GM18873 (cell line): Measurements from ENCODE around the gene RNF149.
A peak's percentile ranks its signal among the peaks of the same experiment; 100 is the strongest.

ENCODE experiments used
- ATAC-seq: cut with Tn5 transposase; IDR thresholded peaks from one replicate; pipeline ENCODE4 v1.9.1; 2021; ENCODE audit warnings: mild to moderate bottlenecking, moderate library complexity, moderate number of reproducible peaks; ENCODE audit not compliant: unreplicated experiment, low FRiP score

Gene RNF149

GRCh38 chr2:101300164-101300563, 8.3 kb downstream of the RNF149 start:
- no peak for ATAC-seq

GRCh38 chr2:101299604-101300003, 8.9 kb downstream of the RNF149 start:
- no peak for ATAC-seq

- ATAC-seq = no peak
Observed at GRCh38 chr2:101297383-101297782, 11.1 kb downstream of the RNF149 start.

- ATAC-seq = no peak
Observed at GRCh38 chr2:101296371-101296770, 12.1 kb downstream of the RNF149 start.

- no peak for ATAC-seq
Observed at GRCh38 chr2:101295895-101296294, 12.6 kb downstream of the RNF149 start.

GRCh38 chr2:101294861-101295260, 13.6 kb downstream of the RNF149 start:
- ATAC-seq = no peak

- ATAC-seq = no peak
Observed at GRCh38 chr2:101293544-101293943, 15.0 kb downstream of the RNF149 start.

GRCh38 chr2:101291973-101292372, 16.5 kb downstream of the RNF149 start:
- no peak for ATAC-seq

GRCh38 chr2:101290711-101291110, 17.8 kb downstream of the RNF149 start:
- ATAC-seq = no peak

- ATAC-seq = no peak
Observed at GRCh38 chr2:101287303-101287702, 21.2 kb downstream of the RNF149 start.

- ATAC-seq = no peak
Observed at GRCh38 chr2:101286684-101287083, 21.8 kb downstream of the RNF149 start.

GRCh38 chr2:101282980-101283379, 25.5 kb downstream of the RNF149 start:
- ATAC-seq = no peak

GRCh38 chr2:101281482-101281881, 27.0 kb downstream of the RNF149 start:
- no peak for ATAC-seq

- no peak for ATAC-seq
Observed at GRCh38 chr2:101278925-101279324, 29.6 kb downstream of the RNF149 start.

- ATAC-seq = no peak
Observed at GRCh38 chr2:101277111-101277510, 31.4 kb downstream of the RNF149 start.

- no peak for ATAC-seq
Observed at GRCh38 chr2:101274142-101274541, 34.4 kb downstream of the RNF149 start.

- ATAC-seq = no peak
Observed at GRCh38 chr2:101273056-101273455, 35.4 kb downstream of the RNF149 start.

GRCh38 chr2:101272045-101272784, 36.3 kb downstream of the RNF149 start:
- ATAC-seq = peak; percentile 80

- ATAC-seq = no peak
Observed at GRCh38 chr2:101270700-101271259, 37.7 kb downstream of the RNF149 start.

GRCh38 chr2:101267671-101268656, 40.5 kb downstream of the RNF149 start:
- peak; percentile 43 for ATAC-seq

- ATAC-seq = no peak
Observed at GRCh38 chr2:101265893-101266499, 42.5 kb downstream of the RNF149 start.
